Neutrophil (primary cell): Measurements from ENCODE around the gene TMEM171.

ENCODE experiments used
- H3K27ac ChIP-seq: fragments of 200-600 bp; sonication (generic); 2 replicates; pipeline ENCODE4 v1.5.1; 2016; ENCODE audit warnings: mild to moderate bottlenecking, moderate library complexity
- H3K27me3 ChIP-seq: fragments of 200-600 bp; sonication (generic); 2 replicates; pipeline ENCODE4 v1.6.0; 2016; ENCODE audit warnings: mild to moderate bottlenecking
- H3K36me3 ChIP-seq: fragments of 200-600 bp; sonication (generic); 2 replicates; pipeline ENCODE4 v1.5.1; 2017
- H3K4me1 ChIP-seq, 2 experiments: fragments of 200-600 bp in 1 of 2; sonication (generic) in 1 of 2; 1 replicate in 1 of 2; 2 replicates in 1 of 2; pipeline versions ENCODE4 v1.5.1 to v1.6.1; 2013 to 2016; ENCODE audit warnings: low read depth in 1 of 2, low read length in 1 of 2, mild to moderate bottlenecking in 1 of 2, moderate library complexity in 1 of 2; ENCODE audit not compliant: control insufficient read depth in 1 of 2, insufficient read depth in 1 of 2
- H3K4me3 ChIP-seq, 2 experiments: fragments of 200-600 bp in 1 of 2; sonication (generic) in 1 of 2; 1 replicate in 1 of 2; 2 replicates in 1 of 2; pipeline ENCODE4 v1.5.1; 2013 to 2016; ENCODE audit warnings: low read depth in 1 of 2, low read length in 1 of 2, mild to moderate bottlenecking in 1 of 2, moderate library complexity in 1 of 2
- H3K9me3 ChIP-seq: fragments of 200-600 bp; sonication (generic); 2 replicates; pipeline ENCODE4 v1.5.1; 2016
- TF ChIP-seq, protein P1 (sequence below): fragments of 200-600 bp; sonication (generic); IDR thresholded peaks from 2 replicates; pipeline ENCODE4 v1.5.1; 2016; ENCODE audit warnings: antibody characterized with exemption

Gene TMEM171

DNA sequence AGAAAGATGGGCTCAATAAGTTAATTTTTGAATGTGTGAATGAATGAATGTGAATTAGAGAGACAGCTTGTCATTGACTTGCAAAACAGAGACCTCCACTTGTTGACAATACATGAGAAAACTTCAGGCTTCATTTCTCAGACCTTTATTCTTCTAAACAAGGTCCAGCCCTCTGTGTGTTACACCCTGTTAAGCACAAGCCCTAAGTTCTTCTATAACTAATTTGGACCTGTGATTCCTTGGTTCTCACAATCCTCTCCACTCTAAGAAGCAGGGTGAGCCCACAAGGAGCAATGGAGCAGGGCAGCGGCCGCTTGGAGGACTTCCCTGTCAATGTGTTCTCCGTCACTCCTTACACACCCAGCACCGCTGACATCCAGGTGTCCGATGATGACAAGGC lies 52.6 kb downstream of the TMEM171 start, which contains the start of gene TMEM174:
Gene TMEM174, plus strand, starts transcription at position 243 of the 400 bp plus-strand sequence. Its CDS starts 51 bp downstream, at position 294.
- H3K27me3 ChIP-seq = peaks cover 73% of the 10 kb centered on the region
- H3K4me1 ChIP-seq = peaks cover 0 to 6% of the 10 kb centered on the region in 2 experiments
- no peak within 1 kb of the TSS for H3K4me3 ChIP-seq
- TF ChIP-seq, protein P1, sequence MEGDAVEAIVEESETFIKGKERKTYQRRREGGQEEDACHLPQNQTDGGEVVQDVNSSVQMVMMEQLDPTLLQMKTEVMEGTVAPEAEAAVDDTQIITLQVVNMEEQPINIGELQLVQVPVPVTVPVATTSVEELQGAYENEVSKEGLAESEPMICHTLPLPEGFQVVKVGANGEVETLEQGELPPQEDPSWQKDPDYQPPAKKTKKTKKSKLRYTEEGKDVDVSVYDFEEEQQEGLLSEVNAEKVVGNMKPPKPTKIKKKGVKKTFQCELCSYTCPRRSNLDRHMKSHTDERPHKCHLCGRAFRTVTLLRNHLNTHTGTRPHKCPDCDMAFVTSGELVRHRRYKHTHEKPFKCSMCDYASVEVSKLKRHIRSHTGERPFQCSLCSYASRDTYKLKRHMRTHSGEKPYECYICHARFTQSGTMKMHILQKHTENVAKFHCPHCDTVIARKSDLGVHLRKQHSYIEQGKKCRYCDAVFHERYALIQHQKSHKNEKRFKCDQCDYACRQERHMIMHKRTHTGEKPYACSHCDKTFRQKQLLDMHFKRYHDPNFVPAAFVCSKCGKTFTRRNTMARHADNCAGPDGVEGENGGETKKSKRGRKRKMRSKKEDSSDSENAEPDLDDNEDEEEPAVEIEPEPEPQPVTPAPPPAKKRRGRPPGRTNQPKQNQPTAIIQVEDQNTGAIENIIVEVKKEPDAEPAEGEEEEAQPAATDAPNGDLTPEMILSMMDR = no peak
- H3K36me3 ChIP-seq = no peaks in the 10 kb centered on the region
- no peaks in the 10 kb centered on the region for H3K9me3 ChIP-seq
- no peak within 1 kb of the TSS for H3K27ac ChIP-seq

DNA sequence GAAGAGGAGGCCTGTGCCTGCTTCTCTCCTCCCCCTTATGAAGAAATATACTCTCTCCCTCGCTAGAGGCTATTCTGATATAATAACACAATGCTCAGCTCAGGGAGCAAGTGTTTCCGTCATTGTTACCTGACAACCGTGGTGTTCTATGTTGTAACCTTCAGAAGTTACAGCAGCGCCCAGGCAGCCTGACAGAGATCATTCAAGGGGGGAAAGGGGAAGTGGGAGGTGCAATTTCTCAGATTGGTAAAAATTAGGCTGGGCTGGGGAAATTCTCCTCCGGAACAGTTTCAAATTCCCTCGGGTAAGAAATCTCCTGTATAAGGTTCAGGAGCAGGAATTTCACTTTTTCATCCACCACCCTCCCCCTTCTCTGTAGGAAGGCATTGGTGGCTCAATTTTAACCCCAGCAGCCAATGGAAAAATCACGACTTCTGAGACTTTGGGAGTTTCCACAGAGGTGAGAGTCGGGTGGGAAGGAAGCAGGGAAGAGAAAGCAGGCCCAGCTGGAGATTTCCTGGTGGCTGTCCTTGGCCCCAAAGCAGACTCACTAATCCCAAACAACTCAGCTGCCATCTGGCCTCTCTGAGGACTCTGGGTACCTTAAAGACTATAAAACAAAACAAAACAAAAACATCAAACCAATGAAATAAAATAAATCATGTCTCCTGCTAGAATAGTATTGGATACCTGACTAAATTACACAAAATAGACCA lies 53.9 kb downstream of the TMEM171 start:
- H3K27me3 ChIP-seq = peaks cover 74% of the 10 kb centered on the region
- no peak overlapping the region for H3K4me3 ChIP-seq
- no peak overlapping the region for H3K27ac ChIP-seq
- no peaks in the 10 kb centered on the region for H3K36me3 ChIP-seq
- no peaks in the 10 kb centered on the region for H3K9me3 ChIP-seq
- H3K4me1 ChIP-seq = peaks cover 0 to 6% of the 10 kb centered on the region in 2 experiments
- TF ChIP-seq, protein P1 = no peak

DNA sequence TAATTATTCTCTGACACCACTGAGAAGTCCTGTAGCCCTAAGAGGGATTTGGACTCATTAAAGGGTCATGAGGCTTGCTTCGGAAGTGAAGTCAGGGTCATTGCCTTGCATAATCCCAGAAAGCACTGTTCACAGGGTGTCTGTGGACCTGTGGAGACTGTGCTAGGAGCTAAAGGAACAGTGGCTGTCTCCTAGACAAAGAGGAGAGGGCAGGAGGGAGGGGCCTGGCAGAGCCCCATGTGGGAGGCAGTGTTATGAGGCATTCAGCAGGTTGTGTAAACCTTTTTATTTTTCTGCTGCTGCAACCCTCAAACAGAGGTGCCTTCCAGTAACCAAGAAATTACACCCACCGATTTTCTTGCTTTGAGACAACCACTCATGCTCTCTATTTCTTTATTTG lies 55.9 kb downstream of the TMEM171 start:
- Histone ChIP-seq H3K27me3 (peaks cover 86% of the 10 kb centered on the region), H3K9me3 (no peaks in the 10 kb centered on the region), H3K27ac (no peak overlapping the region)

DNA sequence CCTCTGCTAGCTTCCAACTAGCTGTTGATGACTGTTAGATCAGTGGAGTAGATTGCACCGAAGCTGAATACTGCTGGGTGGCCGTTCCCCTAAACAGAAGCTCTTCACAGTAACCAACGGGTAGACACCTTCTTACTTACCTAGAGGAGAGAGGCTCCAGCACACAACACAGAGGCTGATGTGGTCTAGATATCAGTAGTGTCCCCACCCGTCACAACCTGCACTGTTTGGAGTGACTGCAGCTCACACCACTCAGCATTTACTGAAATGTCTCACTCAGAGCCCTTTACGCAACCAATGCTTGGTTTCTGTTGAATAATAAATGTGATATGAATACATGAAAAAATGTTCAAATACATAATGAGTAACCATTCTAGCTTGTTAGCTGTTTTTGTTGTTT lies 57.9 kb downstream of the TMEM171 start:
- no peaks in the 10 kb centered on the region for H3K9me3 ChIP-seq
- H3K36me3 ChIP-seq = no peaks in the 10 kb centered on the region
- TF ChIP-seq, protein P1 = no peak
- H3K4me1 ChIP-seq = peaks cover 0 to 6% of the 10 kb centered on the region in 2 experiments
- H3K27ac ChIP-seq = no peak overlapping the region
- peaks cover 93% of the 10 kb centered on the region for H3K27me3 ChIP-seq
- no peak overlapping the region for H3K4me3 ChIP-seq

More for the DNA sequence above, 55.9 kb downstream of the TMEM171 start:
- TF ChIP-seq, protein P1 = no peak
- H3K4me3 ChIP-seq = no peak overlapping the region
- no peaks in the 10 kb centered on the region for H3K36me3 ChIP-seq
- peaks cover 0 to 6% of the 10 kb centered on the region in 2 experiments for H3K4me1 ChIP-seq

DNA sequence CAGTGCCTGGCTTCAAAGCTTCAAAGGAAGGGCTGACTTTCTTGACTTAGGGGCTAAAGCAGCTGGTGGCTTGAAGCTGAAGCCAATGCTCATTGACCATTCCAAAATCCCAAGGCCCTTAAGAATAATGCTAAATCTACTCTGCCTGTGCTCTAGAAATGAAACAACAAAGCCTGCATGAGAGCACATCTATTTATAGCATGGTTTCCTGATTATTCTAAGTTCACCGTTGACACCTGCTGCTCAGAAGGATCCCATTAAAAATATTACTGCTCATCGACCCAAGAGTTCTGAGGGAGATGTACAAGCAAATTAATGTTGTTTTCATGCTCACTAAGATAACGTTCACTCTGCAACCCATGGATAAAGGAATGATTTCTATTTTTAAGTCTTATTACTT lies 59.4 kb downstream of the TMEM171 start:
- Histone ChIP-seq H3K4me1 (no peaks in the 10 kb centered on the region), H3K36me3 (no peaks in the 10 kb centered on the region), H3K27ac (no peak overlapping the region), H3K9me3 (no peaks in the 10 kb centered on the region), H3K27me3 (peaks cover 94% of the 10 kb centered on the region), H3K4me3 (no peak overlapping the region)
- TF ChIP-seq, protein P1 = no peak
